ENCODE results near the gene ACTN2.

ACTN2 gene

DNA sequence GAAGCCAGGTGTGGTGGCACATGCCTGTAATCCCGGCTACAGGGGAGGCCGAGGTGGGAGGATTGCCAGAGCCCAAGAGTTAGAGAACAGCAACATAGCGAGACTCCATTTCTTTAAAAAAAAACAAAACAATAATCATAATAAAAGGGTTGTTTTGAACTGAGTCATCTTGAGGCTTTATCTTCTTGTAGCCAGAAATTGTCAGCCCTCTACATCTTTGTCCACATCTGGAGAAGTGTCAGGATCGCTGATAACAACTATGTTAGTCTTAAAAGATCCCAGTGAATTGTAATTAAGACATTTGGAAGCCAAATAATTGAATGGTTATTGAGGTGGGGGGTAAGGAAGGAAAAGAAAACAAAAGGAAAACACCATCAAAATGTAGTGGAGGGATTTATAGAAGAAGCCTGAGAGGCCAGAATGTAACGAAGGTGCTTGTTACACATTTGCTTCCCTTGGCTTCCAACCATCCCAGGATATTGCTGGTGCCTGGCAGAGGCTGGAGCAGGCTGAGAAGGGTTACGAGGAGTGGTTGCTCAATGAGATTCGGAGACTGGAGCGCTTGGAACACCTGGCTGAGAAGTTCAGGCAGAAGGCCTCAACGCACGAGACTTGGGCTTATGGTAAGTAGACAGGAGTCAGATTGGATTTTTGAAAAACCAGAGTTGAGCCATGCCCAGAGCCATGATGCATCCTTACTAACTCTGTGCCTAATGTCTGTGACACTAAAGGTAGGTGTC, 56.3 kb downstream of the ACTN2 start:
- no peak for DNase-seq (ENCODE audit: low spot score)

DNA sequence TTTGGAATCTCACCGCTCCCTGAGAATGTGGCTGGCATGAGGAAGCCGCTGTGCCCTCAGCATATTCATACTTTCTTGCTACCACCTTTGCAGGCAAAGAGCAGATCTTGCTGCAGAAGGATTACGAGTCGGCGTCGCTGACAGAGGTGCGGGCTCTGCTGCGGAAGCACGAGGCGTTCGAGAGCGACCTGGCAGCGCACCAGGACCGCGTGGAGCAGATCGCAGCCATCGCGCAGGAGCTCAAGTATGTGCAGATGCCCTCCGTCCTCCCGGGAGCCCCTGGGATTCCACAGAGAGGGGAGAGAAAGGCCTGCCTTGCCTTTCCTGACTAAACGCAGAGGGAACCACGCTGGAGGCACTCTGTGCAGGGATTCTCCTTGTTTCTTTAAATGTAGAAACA, 58.2 kb downstream of the ACTN2 start:
- DNase-seq (ENCODE audit: low spot score), result no peak

DNA sequence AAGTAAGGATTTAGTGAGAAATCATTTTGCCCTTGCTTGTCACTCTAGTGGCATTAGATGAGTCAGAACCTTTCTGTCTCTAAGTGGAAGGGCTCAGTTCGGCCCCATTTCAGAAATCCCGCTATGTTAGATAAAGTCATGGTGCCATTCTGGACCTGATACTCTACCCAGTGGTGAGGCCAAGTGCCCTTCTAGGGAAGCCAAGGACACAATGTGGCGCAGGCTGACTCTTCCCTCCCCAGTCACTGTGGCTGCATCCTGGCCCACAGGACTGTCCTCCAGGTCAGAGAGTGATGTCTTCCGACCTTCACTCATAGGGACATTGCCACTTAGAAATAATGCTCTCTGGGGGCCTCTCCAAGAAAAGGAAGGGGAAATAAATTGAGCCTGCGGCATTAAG, 60.5 kb downstream of the ACTN2 start:
- DNase-seq (ENCODE audit: low spot score), result no peak

DNA sequence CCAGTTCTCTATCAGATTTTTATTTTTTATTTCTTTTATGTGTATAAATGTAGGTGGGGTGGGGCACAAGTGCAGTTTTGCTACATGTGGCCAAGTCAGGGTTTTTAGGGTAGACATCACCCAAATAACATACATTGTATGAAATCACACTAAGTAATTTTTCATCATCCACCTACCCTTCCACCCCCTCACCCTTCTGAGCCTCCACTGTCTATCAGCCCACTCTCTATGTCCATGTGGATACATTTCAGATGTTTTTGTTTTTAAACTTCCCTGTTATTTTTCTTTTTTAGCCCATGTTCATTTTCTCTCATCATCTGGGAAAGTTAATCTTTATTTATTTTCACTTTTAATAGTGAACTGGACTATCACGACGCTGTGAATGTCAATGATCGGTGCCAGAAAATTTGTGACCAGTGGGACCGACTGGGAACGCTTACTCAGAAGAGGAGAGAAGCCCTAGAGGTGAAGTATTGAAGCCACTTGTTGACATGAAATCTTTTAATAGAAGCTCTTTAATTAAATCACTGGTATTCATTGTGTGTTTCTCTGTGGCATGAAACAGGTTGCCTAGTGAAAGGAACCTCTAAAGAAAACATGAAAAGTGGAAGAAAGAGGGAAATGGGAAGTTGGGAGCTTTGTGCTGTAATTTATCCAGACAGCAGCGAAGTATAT, 61.1 kb downstream of the ACTN2 start:
- no peak for DNase-seq (ENCODE audit: low spot score)

DNA sequence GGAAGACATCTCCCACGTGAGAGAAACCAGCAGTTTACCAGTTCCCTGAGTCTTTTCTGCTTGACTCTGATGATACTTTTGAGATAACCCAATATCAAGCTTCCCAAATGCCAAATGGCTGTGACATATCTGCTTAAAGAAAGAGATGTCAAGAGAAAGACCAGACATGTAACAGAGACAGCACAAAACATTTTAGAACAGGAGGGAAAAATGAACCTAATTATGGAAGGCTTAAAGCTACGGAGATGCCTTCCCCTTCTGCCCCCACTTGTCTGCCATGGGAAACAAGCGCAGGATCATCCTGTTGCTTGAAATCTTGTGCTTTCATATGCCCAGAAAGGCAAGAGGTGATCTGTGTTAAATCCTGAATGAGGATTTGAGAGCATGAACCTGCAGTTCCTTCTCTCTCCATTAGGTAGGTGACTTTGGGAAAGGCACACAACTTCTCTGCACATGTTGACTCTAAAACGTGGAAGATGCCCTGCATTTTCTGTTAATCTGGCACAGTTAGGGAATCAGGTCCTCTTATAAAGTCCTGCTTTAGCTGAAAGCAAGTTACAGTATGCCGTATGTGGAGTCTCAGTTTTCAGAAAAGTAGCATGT, 62.1 kb downstream of the ACTN2 start:
- peak; percentile 23 for DNase-seq (ENCODE audit: low spot score)

DNA sequence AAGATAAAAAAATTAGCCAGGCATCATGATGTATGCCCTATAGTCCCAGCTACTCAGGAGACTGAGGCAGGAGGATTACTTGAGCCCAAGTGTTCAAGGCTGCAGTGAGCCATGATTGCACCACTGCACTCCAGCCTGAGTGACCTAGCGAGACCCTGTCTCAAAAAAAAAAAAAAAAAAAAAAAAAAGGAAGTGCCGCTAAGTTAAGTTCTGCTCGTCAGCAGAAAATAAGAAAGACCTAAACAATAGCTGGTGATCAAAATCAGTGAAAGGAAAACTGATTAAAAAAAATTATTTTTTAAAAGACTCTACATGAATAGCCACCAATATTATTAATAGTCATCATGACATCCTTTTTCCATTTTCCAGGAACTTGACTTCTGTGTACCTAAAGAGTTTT, 64.6 kb downstream of the ACTN2 start:
- no peak for DNase-seq (ENCODE audit: low spot score)

DNA sequence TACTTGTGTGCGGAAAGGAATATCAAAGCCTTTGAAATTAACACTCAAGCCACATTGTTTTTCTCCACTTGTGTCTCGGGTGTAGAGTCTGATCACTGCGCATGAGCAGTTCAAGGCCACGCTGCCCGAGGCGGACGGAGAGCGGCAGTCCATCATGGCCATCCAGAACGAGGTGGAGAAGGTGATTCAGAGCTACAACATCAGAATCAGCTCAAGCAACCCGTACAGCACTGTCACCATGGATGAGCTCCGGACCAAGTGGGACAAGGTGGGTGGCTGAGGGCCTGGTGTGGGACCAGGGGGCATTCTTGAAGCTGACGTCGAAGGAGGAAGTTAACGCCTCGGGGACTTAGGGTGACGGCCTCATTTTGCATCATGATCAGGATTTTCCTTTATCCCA, 65.1 kb downstream of the ACTN2 start:
- DNase-seq (ENCODE audit: low spot score), result no peak

DNA sequence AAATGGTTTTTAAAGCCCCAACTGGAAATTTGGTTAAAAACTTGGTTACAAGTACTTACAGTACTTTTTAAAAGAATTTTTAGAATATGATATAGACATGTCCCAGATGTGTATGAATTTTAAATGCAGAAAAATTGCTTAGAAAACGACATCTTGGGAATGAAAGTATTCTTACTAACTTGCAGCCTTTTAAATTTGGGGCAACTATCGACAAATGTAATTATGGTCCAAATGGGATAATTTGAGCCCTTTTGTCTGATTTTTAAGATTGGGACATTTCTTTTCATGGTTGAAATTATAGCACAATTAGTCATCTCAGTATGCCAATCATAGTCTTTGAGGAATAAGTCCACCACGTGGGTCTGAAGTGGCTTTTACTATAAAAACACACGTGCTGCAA, 65.6 kb downstream of the ACTN2 start:
- DNase-seq (ENCODE audit: low spot score), result no peak

DNA sequence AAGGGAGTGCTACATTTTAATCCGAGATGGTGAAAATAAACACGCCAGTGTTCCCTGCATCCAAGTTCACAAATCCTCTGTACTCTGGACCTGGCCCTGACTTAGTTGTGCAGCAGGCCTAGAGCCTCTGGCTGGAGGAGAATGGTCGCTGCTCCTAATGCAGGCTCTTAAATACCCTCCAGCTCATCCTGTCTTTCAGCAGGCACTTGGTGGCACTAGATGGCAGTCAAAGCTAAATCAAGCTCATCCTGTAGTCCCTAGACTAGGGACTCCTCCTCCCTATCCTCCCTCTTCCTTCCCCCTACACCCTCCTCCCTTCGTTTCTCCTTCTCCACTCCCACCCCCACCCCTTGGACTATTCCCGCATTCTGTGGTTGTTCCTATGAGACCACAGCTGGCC, 67.2 kb downstream of the ACTN2 start:
- DNase-seq (ENCODE audit: low spot score), result peak; percentile 46

DNA sequence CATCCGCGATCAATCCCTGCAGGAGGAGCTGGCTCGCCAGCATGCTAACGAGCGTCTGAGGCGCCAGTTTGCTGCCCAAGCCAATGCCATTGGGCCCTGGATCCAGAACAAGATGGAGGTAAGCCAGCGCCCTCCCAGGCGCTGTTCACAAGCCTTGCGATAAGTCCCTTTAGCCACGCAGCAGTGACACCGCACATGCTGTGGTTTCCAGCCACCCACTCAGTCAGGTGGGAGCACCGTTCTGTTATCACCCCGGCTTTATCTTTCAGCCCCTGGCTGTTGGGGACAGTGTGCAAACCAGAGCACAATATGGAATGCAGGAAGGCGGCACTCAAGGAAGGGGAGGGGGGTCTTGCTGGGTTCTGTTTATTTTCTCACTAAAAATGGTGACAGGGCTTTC, 67.7 kb downstream of the ACTN2 start:
- DNase-seq (ENCODE audit: low spot score), result no peak

DNA sequence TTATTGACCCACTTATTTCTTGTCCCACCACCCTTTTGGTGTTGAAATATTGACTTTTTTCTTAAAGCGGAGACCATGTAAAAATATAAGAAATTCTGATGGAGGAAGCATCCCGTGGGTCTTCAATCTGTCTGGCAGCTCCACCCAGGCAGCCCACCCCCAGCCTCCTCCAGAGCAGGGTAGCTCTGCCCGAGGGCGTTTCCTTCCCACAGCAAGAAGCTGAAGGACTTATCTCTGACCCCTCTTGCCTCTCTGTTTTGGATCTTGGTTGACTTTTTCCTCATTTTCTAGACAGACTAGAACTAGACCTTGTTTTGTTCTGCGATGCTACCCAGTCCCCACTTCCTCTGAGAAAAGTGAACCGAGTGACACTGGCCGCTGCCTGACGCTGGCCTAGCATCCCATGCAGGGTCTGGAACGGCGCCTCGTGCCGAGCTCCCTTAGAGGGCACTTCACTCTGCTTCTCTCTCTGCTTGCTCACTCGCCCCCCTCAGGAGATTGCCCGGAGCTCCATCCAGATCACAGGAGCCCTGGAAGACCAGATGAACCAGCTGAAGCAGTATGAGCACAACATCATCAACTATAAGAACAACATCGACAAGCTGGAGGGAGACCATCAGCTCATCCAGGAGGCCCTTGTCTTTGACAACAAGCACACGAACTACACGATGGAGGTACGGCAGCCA, 68.4 kb downstream of the ACTN2 start:
- no peak for DNase-seq (ENCODE audit: low spot score)

DNA sequence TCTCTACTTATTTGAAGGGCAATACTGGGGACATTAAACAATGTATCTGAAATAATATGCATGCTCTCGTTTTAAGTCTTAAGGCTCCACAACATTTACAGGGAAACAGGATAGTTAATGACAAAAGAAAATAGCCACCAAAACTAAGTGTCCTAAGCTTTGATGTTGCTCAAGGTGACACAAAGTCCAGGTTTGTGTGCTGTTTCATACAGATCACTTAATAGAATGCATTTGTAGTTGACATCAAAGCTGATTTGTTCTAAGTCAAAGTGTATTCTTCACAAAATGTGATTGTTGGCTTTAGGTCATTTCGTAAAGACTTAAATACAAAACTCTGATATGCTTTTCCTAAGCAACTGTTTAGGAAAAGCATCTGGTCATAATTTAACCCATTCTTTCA, 71.3 kb downstream of the ACTN2 start:
- no peak for DNase-seq (ENCODE audit: low spot score)

DNA sequence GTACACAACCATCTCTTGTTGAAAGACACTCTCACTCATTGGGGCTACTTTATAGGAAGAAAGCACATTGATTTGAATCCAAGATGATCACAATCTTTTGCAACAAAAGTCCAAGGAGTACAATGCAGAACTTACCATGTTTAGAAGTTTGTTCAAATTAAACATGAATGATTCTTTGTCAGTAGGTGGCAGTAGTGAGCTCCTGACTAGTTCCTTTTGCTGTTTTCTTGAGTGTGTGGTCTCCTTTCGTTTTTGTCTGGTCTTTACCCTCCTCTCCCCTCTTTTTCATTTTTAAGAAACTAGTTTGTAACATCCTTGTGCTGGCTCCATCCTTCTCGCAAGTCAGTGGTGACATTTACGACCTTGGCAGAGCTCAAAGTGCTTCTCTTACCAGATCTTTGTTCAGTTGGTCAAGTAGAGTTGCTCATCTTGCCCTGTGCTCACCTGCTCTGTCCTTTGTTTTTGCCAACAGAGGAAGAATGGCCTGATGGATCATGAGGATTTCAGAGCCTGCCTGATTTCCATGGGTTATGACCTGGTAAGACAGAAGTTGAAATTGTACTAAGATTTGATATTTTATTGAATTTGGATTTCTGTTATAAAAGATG, 73.1 kb downstream of the ACTN2 start:
- peak; percentile 77 for DNase-seq (ENCODE audit: low spot score)

DNA sequence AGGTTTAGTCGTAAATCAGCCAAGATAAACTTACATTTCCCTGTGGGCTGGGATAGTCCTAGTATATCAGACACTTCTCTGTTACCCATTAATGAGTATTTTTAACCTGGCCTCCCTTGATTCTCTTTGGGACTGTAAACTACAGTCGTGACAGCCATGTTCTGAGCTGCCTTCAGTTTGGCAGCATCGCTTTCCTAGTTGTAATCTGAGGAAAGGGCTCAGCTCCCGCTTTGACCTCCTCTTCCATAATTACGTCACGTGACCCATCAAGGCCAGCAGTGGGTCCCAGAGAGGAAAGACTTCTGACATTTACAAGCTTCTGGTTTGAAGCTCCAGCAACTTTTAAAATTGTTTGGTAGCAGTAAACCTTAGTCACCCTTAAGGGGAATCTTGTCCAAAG, 74.2 kb downstream of the ACTN2 start:
- no peak for DNase-seq (ENCODE audit: low spot score)

DNA sequence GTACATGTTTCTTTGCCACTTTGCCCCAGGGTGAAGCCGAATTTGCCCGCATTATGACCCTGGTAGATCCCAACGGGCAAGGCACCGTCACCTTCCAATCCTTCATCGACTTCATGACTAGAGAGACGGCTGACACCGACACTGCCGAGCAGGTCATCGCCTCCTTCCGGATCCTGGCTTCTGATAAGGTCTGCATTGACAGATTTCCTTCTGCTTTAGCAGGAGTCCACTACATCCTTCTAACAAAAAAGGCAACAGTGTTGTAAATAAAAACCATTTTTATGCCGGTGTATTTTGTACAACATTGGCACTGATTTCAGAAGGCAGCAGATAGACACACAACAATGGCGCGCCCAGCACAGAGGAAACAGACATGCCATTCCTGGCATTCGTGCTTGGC, 74.7 kb downstream of the ACTN2 start:
- DNase-seq (ENCODE audit: low spot score), result no peak

DNA sequence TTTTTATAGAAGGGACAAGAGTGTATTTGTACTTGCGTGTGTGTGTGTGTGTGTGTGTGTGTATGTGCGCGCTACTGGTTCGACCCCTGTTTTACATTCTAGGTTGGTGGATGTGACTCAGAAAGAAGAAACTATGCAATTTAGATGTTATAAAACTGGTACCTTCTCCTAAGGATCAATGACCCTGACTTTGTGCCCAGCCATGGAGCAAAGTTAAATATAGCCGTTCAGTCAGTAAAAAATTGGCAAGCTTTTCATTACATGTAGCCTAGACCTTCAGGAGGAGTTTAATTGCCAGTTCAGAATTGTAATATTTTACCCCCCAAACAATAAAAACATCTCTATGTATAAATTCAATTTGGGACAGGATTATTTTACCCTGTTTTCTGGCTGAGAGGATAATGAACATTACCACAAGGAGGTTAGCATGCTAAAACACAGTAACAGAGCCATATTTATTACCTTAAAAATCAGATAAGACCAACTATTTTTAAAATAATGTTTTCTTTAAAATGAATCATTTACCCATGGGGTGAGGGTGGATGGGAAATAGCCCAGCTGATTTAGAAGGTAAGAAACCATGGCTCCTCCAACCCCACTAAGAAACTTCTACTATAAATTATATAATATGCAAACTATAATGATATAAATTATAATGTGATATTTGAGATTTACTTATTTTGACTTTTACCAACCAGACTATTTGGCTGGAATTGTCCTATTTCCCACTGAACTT, 75.3 kb downstream of the ACTN2 start:
- DNase-seq (ENCODE audit: low spot score), result no peak

DNA sequence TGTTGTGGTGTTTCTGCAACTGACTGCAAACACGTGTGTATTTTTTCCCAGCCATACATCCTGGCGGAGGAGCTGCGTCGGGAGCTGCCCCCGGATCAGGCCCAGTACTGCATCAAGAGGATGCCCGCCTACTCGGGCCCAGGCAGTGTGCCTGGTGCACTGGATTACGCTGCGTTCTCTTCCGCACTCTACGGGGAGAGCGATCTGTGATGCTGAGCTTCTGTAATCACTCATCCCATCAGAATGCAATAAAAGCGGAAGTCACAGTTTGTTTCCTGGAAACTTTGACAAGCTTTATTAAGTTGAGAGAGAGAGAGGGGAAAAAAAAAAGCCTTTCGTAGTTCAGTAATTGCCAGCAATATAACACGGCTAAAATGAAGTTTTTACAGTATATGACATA, 76.1 kb downstream of the ACTN2 start:
- DNase-seq (ENCODE audit: low spot score), result no peak

DNA sequence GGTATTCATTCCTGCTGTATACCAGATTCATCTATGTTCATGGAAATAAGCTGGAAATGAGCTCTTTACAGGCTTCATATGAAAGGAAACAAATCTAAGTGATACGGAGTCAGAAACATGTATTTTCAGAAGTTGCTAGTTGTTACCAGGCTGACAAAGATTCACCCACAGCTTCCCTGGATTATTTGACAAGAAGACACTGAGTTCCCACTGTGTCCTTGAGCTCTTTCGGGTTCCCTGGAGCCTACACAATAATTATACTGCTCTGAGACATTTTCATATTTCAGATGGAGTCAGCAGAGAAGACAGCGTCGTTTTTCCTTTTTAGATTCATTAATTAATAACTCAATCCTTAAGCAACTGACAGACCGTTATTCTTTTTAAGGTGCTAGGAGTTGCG, 79.5 kb downstream of the ACTN2 start:
- no peak for DNase-seq (ENCODE audit: low spot score)

DNA sequence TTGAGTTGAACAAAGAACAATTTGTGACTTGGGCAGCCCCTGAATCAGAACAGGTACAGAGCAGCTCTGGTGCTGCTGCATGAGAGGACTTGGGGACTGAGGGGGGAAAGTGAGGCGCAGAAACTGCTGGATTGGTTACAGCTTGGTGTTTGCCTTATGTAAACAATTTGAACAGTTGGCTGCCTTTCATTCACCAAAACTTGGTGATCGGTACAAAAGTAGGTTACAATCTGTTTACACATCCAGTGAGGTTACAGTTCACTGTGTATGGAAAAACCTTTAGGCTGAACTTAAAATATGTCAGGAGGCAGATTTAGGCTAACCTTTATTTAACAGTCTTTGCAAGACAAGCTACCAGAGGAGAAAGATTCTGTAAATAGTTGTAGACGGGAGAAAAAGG, 80.2 kb downstream of the ACTN2 start:
- DNase-seq (ENCODE audit: low spot score), result no peak

DNA sequence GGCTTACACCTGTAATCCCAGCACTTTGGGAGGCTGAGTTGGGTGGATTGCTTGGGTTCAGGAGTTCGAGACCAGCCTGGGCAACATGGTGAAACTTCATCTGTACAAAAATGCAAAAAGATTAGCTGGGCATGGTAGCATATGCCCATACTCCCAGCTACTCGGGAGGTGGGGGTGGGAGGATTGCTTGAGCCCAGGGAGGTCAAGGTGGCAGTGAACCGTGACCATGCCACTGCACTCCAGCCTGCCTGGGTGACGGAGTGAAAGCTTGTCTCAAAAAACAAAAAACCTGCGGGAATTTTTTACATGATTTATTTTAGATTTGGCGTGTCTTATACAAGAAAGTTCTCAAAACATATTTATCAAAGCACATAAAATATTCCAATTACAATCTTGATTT, 81.0 kb downstream of the ACTN2 start:
- DNase-seq (ENCODE audit: low spot score), result no peak

DNA sequence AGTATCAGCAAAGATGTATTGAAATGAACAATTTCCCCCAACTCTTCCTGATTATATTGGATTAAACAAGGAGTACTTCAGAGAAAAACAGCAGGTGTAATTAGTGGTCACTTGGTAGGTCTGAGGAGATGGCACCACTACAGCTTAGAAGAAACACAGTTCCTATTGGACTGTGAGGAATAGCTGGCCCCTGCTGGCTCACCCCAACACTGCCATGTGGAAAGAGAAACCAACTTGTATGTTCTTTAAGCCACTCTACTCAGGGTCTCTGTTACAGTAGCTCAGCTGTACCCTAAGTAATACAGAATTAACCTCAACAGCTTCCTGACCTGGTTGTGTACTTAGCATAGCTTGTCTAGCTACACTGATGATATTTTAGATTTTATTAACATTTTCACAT, 82.3 kb downstream of the ACTN2 start:
- DNase-seq (ENCODE audit: low spot score), result no peak

DNA sequence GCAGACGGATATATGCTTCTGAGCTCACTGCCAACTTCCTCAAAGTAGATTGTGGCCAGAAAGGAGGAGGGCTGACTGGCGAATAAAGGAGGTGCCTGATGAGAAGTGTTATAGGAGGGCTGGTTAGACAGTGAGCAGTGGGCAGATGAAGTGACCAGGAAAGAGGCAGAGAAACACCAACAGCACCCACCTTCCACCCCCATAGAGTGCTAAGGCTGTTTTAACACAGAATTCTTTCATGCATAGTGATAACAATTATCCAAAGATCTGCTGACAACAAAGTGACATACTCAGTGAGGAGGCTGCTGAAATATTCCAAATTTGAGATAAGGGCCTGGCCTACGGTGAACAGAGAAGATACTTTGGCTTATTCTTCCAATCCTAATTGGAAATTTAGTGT, 87.6 kb downstream of the ACTN2 start:
- no peak for DNase-seq (ENCODE audit: low spot score)
